Stimulated activated CD8-positive, alpha-beta memory T cell treated with anti-CD3 and anti-CD28 coated beads, Interleukin-15, amount 100 ng/mL, for 48 hours (primary cell): ENCODE measurements around the gene TF.

Experiments used
- DNase-seq, 2 donors: peaks; one replicate each; pipeline ENCODE4 v3.0.0-alpha.2; 2020; ENCODE audit warnings: low read depth in 2 of 2

Gene TF

DNA sequence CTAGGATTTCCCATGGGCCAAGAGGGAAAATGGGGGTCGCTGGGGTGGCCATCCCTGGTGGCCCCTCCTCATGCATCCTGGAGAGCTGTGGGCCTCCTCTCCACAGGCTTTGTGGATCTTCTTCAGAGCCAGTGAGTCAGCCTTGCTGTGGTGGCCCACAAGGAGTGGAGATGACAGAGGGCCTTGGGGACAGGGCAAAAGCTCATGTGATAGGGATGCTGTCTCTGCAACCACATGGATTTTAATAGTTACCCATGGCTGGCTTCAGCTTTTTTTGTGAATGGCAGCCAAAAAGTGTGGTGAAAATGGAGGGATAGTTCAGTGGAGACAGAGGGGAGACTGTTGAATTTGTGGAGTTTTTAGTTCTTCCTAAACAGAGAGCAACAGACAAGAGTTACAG, 1.2 kb downstream of the TF start:
- DNase-seq = no peak

GRCh38 chr3:133747907-133748639, 1.9 kb downstream of the TF start:
- no peak for DNase-seq

DNA sequence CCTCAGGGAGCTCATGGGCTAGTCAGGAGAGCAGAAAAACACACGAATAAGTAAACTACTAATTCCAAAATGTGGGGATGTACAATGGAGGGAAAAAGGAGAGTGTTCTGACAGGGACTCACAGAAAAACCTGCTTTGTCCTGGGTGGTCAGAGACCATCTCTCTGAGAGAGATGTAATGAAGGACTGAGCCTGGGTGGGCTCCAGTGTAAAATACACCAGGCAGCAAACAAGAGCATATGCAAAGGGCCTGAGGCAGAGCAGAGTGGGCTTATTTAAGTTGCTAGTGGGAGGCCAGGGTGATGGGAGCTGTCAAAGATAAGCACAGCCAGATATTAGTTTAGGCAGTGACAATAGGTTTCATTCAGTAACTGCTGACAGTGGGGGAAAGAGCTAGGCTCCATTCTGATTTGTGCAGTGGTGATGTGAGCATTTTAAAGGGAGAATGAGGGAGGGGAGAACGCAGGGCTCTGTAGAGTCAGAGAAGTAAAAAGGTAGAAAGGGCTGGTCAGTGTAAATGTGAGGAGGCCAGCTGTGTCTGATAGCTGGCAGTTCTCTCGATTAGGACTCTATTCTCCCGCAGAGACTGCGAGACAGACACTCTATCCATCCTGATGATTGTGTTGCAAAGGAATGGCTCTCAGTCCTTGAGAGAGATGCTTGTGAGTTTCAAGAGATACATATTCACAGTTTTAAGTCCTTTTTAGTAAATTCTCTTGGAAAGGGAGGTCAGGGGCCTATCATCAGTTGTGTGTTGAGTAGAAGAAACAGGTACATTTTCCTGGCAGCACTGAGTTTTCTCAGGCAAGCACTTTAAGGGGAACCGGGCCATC, 3.5 kb downstream of the TF start:
- DNase-seq = no peak

DNA sequence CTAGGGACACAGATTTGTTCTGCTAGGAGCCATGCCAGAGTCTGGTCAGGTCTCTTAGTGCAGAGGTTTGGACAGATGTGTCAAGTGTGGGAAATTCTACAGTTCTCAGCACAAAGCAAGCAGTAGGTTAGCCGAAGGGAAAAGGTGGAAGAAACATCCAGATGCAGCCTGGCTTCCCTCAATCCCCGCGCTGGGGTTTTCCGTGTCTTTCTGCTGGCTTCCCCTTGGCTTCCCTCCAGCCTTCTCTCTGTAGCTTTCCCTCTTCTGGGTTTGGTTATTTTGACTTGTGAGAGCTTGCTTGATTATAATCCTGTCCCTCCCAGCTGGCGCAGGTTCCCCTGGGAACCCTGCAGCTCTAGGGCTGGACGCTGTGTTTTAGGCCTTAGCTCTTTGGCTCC, 4.1 kb downstream of the TF start:
- DNase-seq = no peak

DNA sequence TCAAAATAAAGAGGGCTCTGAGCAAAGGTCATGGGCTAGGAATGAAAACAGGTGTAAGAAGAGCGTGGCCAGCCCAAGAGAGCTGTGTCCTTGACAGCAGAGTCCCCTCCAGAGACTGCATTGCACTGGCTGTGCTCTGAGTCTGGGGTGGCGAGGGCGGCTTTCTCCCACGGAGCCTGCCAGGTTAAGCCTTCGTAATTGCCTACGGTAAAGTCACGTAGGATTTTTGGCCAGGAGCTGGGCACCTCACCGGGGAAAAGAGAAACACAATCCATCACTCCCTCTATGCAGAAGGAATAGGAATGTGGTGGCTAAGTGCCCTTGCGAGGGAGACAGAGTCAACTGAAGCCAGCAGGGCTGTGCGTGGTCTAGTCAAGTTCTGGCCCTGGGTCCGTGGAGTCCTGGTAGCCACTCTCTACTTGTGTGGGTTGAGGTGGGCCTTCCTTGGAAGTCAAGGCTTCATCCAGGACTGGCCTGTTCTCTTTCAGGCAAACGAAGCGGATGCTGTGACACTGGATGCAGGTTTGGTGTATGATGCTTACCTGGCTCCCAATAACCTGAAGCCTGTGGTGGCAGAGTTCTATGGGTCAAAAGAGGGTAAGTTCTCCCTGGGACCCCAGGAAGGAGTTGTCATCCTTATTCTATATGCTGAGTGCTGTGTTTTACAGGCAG, 7.0 kb downstream of the TF start:
- no peak for DNase-seq

DNA sequence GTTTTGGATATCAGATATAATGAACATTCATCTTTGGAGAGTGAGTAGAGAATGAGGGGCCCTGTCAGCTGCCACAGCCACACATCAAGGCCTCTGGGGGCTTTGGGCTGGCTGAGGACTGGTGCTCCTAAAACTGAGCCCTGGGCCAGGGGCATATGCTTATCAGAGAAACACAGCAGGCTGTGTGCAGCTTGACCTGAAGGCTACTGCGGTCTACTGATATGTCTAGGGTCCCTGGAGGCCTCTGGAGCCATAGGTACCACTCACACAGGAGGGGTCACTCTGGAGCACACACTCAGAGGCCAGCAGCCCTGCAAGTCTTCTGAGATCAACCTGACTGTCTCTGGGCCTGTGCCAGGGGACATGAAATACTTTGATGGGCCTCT, 7.6 kb downstream of the TF start:
- DNase-seq = no peak

DNA sequence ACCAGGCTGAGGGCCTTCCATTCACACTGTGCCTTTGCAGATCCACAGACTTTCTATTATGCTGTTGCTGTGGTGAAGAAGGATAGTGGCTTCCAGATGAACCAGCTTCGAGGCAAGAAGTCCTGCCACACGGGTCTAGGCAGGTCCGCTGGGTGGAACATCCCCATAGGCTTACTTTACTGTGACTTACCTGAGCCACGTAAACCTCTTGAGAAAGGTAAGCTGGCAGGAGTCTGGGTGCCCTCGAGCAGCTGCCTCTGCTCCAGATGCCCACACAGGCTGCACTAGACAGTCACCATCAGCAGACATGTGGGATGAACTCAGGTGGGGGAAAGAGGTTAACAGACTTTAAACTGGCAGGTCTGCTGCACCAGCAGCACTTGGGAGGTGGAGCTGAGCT, 8.3 kb downstream of the TF start:
- DNase-seq = no peak

DNA sequence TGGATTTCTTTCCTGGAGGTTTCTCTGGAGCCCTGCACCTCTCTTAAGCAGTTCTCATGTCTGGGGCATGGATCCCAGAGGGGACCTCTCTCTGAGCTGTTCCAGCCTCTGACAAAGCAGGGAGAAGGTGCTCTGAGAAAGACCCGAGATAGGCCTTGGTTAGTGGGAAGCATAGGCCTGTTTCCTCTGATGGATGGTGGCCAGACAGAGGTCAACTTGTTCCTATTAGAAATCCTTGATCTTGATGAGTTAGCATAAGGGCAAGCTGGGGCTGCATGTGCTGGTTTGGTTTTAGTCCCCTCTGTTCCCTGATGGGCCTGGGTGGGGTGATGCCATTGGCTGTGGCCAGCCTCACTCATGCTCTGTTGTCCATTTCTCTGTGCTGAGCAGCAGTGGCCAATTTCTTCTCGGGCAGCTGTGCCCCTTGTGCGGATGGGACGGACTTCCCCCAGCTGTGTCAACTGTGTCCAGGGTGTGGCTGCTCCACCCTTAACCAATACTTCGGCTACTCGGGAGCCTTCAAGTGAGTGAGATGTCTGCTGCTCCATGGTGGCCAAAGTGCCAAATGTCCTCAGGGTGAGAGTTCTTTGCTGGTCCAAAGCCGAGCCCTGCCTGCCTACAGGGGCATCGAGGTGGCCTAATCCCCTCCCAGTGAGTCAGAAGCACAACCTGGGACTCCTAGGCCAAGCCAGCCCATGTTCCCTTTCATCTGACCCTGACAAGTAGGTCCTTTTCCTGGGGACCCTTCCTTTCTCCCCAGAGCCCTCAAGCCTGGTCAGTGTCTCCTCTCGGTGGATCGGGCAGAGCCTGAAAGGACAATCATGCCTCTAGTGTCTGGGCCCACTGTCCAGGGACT, 9.0 kb downstream of the TF start:
- no peak for DNase-seq

DNA sequence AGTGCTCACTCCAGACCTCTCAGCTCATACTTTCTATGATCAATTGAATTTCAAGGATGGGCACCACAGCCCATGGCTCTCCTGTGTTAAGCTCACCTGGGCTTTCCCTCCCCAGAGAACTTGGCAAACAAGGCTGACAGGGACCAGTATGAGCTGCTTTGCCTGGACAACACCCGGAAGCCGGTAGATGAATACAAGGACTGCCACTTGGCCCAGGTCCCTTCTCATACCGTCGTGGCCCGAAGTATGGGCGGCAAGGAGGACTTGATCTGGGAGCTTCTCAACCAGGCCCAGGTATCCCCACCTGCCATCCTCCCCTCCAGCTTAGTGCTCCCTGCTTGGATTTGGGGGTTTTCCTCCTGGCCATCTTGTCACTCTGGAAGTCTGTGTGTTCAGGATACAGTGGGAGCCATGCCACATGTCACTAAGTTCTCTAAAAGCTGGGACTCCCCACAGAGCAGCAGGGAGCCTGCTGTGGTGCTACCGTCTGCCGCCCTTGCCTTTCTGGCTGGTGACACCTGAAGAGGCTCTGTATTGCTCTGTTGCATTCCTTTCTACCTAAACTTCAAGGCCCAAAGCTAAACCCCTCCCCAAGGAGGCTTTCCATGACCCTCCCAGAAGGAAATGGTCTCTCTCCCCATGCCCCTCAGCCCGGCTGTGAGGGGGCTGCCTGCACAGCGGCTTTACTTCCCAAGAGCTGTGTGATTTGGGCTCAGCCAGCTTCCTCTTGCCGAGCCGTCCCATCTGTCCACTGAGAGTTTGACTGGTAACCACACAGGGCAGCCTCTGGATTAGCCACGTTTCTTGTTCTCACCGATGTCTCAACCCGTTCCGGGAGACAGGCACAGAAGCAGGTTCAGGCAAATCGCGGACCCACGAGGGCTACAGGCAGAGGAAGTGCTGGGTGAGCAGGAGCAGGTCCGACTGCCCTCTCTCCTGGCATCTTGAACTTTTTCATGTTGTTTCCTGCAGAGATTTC, 10.8 kb downstream of the TF start:
- DNase-seq = no peak

DNA sequence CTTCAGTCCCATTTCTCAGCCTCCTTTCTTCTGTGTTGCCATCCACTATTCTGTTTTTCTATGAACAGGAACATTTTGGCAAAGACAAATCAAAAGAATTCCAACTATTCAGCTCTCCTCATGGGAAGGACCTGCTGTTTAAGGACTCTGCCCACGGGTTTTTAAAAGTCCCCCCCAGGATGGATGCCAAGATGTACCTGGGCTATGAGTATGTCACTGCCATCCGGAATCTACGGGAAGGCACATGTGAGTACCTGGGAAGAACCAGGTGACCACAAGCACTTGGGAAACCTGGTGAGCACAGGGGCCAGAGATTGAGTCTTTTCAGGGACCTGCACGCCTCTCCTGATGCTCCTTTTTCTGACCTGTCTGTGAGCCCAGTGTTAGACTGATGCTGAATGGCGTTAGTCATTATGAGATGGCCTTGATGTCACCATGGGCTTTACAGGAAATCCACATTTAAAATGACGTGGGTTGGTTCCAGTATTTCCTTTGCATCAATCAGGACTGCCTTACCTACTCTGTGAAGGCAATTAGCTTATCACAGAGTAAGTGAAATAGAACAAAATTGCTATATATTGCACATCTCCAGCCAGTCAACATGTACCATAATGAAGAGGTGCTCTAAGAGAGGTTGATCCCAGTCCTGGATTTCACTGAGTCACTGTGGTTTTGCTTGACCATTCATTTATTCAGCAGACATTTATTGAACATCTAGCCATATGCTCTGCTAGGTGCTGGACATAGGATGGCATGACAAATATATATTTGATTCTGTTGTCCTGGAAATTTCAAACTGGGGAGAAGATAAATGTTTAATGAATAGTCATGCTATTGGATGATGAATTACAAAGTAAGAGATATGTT, 11.7 kb downstream of the TF start:
- DNase-seq = no peak

DNA sequence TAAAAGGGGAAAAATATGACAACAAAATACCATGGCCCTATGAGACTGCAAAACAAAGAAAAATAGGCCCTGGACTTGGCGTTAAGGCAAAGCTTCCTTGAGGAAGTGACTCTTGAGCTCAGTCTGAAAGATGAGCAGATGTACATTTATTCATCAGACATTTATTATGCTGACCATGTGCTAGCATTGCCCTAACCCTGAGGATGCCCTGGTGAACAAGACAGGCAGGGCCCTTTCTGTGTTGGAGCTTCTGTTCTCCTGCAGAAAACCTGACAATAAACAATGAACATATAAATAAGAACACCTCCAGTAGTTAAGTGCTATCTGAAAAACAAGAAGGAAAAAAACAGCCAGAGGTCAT, 12.4 kb downstream of the TF start:
- no peak for DNase-seq

DNA sequence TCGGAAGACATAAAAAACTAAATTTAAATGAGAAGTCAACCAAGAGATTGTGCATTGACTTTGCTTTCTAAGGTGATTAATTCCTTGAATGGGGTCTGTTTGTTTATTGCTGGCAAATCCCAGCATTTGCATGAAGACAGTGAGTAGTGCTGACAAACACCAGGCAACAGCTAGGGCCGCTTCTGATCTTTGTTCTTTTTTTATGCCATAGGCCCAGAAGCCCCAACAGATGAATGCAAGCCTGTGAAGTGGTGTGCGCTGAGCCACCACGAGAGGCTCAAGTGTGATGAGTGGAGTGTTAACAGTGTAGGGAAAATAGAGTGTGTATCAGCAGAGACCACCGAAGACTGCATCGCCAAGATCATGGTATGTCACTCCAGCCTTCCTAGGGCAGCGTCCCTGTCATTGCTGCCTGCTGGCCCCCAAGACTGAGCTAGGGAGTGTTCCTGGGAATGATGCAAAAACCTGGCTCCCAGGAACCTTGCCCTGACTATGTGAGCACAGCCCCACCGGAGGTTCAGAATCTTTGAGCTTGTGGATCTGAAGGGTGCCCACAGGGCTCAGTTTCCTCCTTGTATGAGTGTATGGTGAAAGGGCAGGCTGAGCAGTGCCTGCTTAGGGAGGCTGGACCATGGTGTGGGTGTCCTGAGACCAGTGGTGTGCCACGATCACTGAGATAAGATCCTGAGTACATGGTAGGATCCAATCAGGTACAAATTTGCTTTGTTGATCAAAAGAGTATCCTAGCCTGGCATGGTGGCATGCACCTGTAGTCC, 13.0 kb downstream of the TF start:
- no peak for DNase-seq

- DNase-seq = no peak
Observed at GRCh38 chr3:133759740-133760305, 13.6 kb downstream of the TF start.

DNA sequence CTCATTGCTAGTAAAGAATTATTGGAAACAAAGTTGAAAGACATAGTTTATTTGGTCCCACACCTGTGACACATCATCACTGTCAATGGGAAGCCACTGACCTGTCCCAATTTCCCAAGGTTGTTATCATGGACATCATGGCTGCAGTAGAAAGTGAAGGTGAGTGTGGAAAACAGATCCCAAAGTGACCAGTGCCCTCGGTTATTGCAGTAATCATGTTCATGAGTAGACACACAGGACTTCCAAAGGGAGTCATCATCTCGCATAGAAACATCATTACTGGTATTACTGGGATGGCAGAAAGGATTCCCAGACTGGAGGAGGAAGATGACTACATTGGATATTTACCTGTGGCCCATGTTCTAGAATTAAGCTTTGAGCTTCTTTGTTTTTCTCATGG, 14.7 kb downstream of the TF start:
- DNase-seq = no peak

- no peak for DNase-seq
Observed at GRCh38 chr3:133761605-133762484, 15.7 kb downstream of the TF start.

DNA sequence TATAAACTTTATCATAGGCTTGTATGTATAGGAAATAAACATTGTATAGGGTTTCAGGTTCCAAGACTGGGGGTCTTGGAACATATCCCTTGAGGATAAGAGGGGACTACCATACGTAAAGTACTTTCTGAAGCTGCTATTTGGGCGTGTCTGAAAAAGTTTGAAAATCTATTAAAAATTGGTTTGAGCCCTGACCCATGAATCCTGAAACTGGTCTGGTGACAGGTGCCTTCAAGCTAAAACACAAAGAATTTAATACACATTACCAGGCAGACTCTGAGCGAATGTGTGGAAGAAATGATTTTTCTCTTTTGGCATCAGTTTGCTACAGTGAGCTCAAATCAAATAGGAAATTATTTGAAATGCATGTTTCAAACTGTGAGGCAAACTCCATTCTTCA, 16.3 kb downstream of the TF start:
- DNase-seq = no peak

DNA sequence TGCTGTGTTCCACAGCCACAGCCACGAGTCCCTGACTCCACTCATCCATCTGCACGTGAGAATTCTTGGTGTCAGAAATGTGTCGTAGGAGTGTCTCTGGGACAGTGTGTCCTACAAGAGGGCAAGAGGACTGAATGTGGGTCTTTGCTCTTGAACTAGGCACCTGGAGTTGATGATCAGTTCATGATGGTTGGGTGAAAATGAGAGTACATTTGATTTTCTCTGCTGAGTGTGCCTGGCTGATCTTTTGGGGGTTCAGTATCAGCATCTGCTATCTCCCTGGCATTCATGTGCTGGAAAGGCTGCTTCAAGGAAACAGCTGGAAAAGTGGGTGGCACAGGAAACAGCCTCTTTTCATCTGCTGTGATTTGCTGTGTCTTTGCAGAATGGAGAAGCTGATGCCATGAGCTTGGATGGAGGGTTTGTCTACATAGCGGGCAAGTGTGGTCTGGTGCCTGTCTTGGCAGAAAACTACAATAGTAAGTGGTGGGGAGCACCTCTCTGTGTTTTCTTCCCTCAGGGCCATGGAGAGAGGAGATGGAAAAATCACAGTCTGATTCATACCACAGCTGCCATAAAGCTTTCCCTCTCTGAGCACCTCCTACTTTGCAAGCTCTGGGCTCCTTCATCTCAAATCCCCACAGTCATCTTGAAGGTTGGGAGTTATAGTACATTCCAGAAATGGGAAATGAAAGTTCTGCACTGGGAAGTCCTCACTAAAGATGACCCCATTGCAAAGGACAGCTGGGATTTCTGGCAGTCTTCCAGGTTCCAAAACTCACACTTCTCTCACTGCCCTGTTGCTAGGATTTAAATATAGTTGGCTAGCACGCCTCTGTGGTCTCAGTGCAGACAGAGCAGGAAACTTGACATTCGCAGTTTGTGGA, 17.8 kb downstream of the TF start:
- DNase-seq = no peak
